Caco-2 (cell line): ENCODE data around the gene PTPRG. TPM values are rescaled to one million over a fixed set of nuclear protein-coding genes. Genes with fewer than 3 reads are reported as not detected.

ENCODE experiments used
- BruUV-seq: library from RNA; stranded (reverse); fragments of 400-500 nt; replicated peaks from 2 replicates; lab custom pipeline; 2021; lab: Mats Ljungman, UMichigan
- CTCF ChIA-PET: fragments of 300-600 bp; sonication (Branson Sonifier 250); formaldehyde crosslinking; loops from one replicate; lab custom pipeline; 2022; ENCODE audit warnings: antibody characterized with exemption; lab: Charles Lee
- POLR2A ChIA-PET: fragments of 300-600 bp; sonication (Branson Sonifier 250); formaldehyde crosslinking; loops from one replicate; lab custom pipeline; 2022; ENCODE audit warnings: antibody characterized with exemption; lab: Charles Lee
- DNase-seq, 2 experiments: peaks; one replicate each; pipeline versions ENCODE4 v3.0.0 to v3.0.0-alpha.2; 2020 to 2022
- H3K27me3 ChIP-seq: replicated peaks from 2 replicates; pipeline ENCODE4 v1.6.0; 2011; ENCODE audit warnings: low read length; ENCODE audit not compliant: control insufficient read depth, insufficient read depth
- H3K36me3 ChIP-seq: 2 replicates; pipeline ENCODE4 v1.5.1; 2011; ENCODE audit warnings: low read length; ENCODE audit not compliant: control insufficient read depth, insufficient read depth
- H3K4me1 ChIP-seq: fragments of 250-450 bp; sonication (Bioruptor Pico); 2 replicates; pipeline ENCODE4 v1.5.1; 2020; ENCODE audit warnings: mild to moderate bottlenecking
- H3K4me3 ChIP-seq: 2 replicates; pipeline ENCODE4 v1.5.1; 2011; ENCODE audit warnings: low read depth, mild to moderate bottlenecking, control low read depth, low read length
- H3K9me3 ChIP-seq: fragments of 250-450 bp; sonication (Bioruptor Pico); 2 replicates; pipeline ENCODE4 v1.5.1; 2020; ENCODE audit warnings: mild to moderate bottlenecking, moderate library complexity
- H3K27ac Mint-ChIP-seq: one replicate; pipeline ENCODE4 v1.8.0; 2022; ENCODE audit warnings: mixed read lengths; ENCODE audit not compliant: unreplicated experiment
- H3K27me3 Mint-ChIP-seq: one replicate; pipeline ENCODE4 v1.8.0; 2022; ENCODE audit warnings: mixed read lengths; ENCODE audit not compliant: insufficient read depth, unreplicated experiment
- H3K36me3 Mint-ChIP-seq: one replicate; pipeline ENCODE4 v1.8.0; 2022; ENCODE audit warnings: mild to moderate bottlenecking, mixed read lengths; ENCODE audit not compliant: insufficient read depth, unreplicated experiment
- H3K4me1 Mint-ChIP-seq: one replicate; pipeline ENCODE4 v1.8.0; 2022; ENCODE audit warnings: low read depth, mixed read lengths; ENCODE audit not compliant: unreplicated experiment
- H3K4me3 Mint-ChIP-seq: one replicate; pipeline ENCODE4 v1.8.0; 2022; ENCODE audit warnings: mild to moderate bottlenecking, moderate library complexity, mixed read lengths; ENCODE audit not compliant: unreplicated experiment
- H3K9me3 Mint-ChIP-seq: one replicate; pipeline ENCODE4 v1.8.0; 2022; ENCODE audit warnings: mixed read lengths; ENCODE audit not compliant: unreplicated experiment
- intact Hi-C: fragments of 100-400 bp; cut with micrococcal nuclease; formaldehyde crosslinking; loops from one replicate; pipeline ENCODE4 v1.10.0; 2022; ENCODE audit not compliant: unreplicated experiment
- total RNA-seq: library from RNA; stranded (reverse); gene quantifications from 2 replicates; pipeline ENCODE4 v1.2.3, GENCODE V29; 2022
- TF ChIP-seq, protein P1 (sequence below), 2 experiments: fragments of 200-600 bp in 1 of 2; IDR thresholded peaks; 1 replicate in 1 of 2; 2 replicates in 1 of 2; pipeline versions ENCODE4 v1.5.1 to v1.8.0; 2011 to 2022; ENCODE audit warnings: antibody characterized with exemption in 1 of 2, control low read depth in 1 of 2, inconsistent platforms in 1 of 2, low read depth in 1 of 2, low read length in 1 of 2, mild to moderate bottlenecking in 1 of 2, moderate library complexity in 1 of 2; ENCODE audit not compliant: insufficient read depth in 1 of 2, severe bottlenecking in 1 of 2, unreplicated experiment in 1 of 2

Gene PTPRG
- total RNA-seq, 1 experiment from 2014 or later, result 46.4 TPM

GRCh38 chr3:61628636-61629035 is 67.3 kb downstream of the PTPRG start:
- POLR2A ChIA-PET, result no interaction called here
- intact Hi-C loops, result no loop called here
- H3K36me3 ChIP-seq, result no peaks in the 10 kb centered on the region; the same call in 1 of the 2 replicates
- BruUV-seq, result no TSS peak
- H3K4me3 ChIP-seq, result no peak overlapping the region
- DNase-seq, result no peak
- H3K27me3 ChIP-seq, result no peaks in the 10 kb centered on the region
- TF ChIP-seq, protein P1, sequence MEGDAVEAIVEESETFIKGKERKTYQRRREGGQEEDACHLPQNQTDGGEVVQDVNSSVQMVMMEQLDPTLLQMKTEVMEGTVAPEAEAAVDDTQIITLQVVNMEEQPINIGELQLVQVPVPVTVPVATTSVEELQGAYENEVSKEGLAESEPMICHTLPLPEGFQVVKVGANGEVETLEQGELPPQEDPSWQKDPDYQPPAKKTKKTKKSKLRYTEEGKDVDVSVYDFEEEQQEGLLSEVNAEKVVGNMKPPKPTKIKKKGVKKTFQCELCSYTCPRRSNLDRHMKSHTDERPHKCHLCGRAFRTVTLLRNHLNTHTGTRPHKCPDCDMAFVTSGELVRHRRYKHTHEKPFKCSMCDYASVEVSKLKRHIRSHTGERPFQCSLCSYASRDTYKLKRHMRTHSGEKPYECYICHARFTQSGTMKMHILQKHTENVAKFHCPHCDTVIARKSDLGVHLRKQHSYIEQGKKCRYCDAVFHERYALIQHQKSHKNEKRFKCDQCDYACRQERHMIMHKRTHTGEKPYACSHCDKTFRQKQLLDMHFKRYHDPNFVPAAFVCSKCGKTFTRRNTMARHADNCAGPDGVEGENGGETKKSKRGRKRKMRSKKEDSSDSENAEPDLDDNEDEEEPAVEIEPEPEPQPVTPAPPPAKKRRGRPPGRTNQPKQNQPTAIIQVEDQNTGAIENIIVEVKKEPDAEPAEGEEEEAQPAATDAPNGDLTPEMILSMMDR (IDR thresholded peaks at IDR 0.05; ENCODE audit: insufficient read depth in 1 of 2, low read depth in 1 of 2, low read length in 1 of 2, severe bottlenecking in 1 of 2, unreplicated experiment in 1 of 2), result no peak
- peaks cover 38% of the 10 kb centered on the region for H3K4me1 ChIP-seq
- H3K4me3 Mint-ChIP-seq, result peak overlapping the region; percentile 14
- H3K36me3 Mint-ChIP-seq, result no peaks in the 10 kb centered on the region
- no peaks in the 10 kb centered on the region for H3K27me3 Mint-ChIP-seq
- CTCF ChIA-PET, result no interaction called here
- peaks cover 41% of the 10 kb centered on the region for H3K4me1 Mint-ChIP-seq
- H3K27ac Mint-ChIP-seq, result peak overlapping the region; percentile 32
- no peaks in the 10 kb centered on the region for H3K9me3 Mint-ChIP-seq
- no peaks in the 10 kb centered on the region for H3K9me3 ChIP-seq

DNA sequence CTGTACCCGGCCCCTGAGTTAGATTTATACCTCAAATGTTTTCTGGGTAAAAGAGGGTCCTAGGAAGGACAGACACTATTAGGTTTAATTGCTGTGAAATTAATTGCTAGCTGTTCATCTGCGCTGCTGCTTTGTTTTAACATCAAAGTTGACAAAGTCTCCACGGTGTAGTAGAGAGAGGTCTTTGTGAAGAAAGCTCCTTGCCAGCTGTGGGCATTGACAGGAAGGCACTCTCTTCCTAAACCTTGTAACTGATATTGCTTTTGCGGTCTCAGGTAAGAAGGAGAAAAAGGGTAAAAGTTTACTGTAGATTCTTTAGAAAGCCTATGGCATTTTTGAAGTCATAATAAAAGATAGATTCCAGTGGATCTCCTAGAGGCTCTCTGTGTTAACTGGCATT is 68.1 kb downstream of the PTPRG start:
- ChIA-PET CTCF (no interaction called here), POLR2A (no interaction called here)
- Mint-ChIP-seq H3K36me3 (no peaks in the 10 kb centered on the region), H3K27me3 (no peaks in the 10 kb centered on the region), H3K4me3 (no peak overlapping the region), H3K27ac (peak overlapping the region; percentile 37), H3K9me3 (no peaks in the 10 kb centered on the region), H3K4me1 (peaks cover 41% of the 10 kb centered on the region)
- Histone ChIP-seq H3K27me3 (no peaks in the 10 kb centered on the region), H3K4me1 (peaks cover 42% of the 10 kb centered on the region), H3K36me3 (no peaks in the 10 kb centered on the region; the same call in 1 of the 2 replicates), H3K4me3 (no peak overlapping the region), H3K9me3 (no peaks in the 10 kb centered on the region)
- no peak for DNase-seq
- TF ChIP-seq, protein P1 (IDR thresholded peaks at IDR 0.05; ENCODE audit: insufficient read depth in 1 of 2, low read depth in 1 of 2, low read length in 1 of 2, severe bottlenecking in 1 of 2, unreplicated experiment in 1 of 2), result no peak
- intact Hi-C loops, result no loop called here
- no TSS peak for BruUV-seq

- Mint-ChIP-seq H3K9me3 (no peaks in the 10 kb centered on the region), H3K27me3 (no peaks in the 10 kb centered on the region), H3K4me3 (no peak overlapping the region), H3K36me3 (no peaks in the 10 kb centered on the region), H3K4me1 (peaks cover 35% of the 10 kb centered on the region), H3K27ac (no peak overlapping the region)
- H3K4me3 ChIP-seq, result no peak overlapping the region
- ChIA-PET CTCF (no interaction called here), POLR2A (no interaction called here)
- DNase-seq, result no peak
- BruUV-seq, result no TSS peak
- intact Hi-C loops, result no loop called here
- TF ChIP-seq, protein P1 (IDR thresholded peaks at IDR 0.05; ENCODE audit: insufficient read depth in 1 of 2, low read depth in 1 of 2, low read length in 1 of 2, severe bottlenecking in 1 of 2, unreplicated experiment in 1 of 2), result no peak
- H3K9me3 ChIP-seq, result no peaks in the 10 kb centered on the region
- no peaks in the 10 kb centered on the region for H3K27me3 ChIP-seq
- no peaks in the 10 kb centered on the region; the same call in 1 of the 2 replicates for H3K36me3 ChIP-seq
- H3K4me1 ChIP-seq, result peaks cover 50% of the 10 kb centered on the region
Measured at GRCh38 chr3:61631108-61631769, 69.9 kb downstream of the PTPRG start.
